Fibroblast of gingiva (primary cell): ENCODE data around the gene UBXN10.

Experiments used
- DNase-seq: peaks from one replicate; pipeline ENCODE4 v3.0.0-alpha.2; 2011; ENCODE audit warnings: low read depth

The UBXN10 gene

GRCh38 chr1:20151906-20152598 lies 33.8 kb upstream of the UBXN10 start:
- DNase-seq = peak; percentile 73

- no peak for DNase-seq
These were observed 33.3 kb upstream of the UBXN10 start for GRCh38 chr1:20152599-20152930.

DNA sequence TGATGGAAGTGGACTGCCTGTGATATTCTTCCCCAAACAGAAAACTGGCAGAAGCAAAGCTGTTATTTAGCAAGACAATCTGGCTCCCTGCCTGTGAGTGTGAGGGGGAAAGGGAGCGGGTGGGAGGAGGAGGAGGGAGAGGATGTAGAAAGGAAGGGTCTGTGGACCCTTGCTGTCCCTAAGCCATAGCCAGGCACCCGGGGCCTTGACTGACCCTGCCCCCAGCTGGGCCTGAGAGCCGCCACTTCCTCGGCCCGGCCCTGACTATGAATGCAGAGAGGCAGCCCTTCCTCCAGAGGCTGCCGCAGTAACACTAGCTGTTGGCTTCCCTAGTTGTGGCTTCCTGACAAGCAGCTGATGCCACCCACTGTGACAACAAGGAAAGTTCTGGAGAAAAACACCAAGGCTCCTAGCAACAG lies 32.9 kb upstream of the UBXN10 start:
- peak; percentile 29 for DNase-seq

DNA sequence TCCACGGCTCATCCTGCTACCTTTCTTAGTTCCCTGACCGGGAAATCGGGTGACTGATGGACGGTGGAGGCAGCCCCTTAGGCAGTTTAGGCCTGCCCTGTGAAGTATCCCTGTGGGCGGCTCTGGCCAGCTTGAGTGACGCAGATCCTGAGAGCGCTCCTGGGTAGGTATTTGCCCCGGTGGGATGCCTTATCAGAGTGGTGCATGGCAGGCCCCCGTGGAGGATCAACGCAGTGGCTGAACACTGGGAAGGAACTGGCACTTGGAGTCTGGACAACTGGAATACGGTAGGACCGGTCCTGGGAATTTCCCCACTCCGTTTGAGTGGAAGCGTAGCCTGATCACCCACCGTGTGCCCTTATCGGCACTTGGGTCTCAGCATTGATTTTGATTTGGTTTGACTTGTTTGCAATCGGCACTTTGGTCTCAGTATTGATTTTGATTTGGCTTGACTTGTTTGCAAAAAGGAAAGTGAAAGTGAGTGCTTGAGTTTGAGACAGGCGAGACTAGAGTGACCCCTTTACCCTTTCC lies 31.5 kb upstream of the UBXN10 start:
- no peak for DNase-seq

- no peak for DNase-seq
These were observed 27.4 kb upstream of the UBXN10 start for GRCh38 chr1:20158358-20159070.

DNA sequence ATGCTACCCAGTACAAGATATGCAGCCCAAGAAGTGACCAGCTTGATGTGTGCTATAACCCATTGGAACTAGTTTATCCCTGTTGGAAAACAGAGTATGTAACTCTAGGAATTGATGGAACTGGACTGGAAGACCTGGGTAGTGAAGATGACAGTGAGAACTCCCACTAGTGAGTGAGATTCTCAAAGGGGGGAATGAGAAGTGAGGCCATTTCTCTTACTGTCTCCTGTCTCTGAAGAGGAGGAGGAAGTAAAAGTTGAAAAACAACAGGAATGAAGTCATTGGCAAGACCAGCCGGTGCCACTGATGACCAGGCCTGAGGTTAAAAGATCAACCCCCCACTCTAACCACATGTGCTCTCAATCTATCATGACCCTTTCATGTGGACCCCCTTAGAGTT lies 25.9 kb upstream of the UBXN10 start:
- no peak for DNase-seq

GRCh38 chr1:20164694-20165202 lies 21.1 kb upstream of the UBXN10 start:
- DNase-seq = no peak

DNA sequence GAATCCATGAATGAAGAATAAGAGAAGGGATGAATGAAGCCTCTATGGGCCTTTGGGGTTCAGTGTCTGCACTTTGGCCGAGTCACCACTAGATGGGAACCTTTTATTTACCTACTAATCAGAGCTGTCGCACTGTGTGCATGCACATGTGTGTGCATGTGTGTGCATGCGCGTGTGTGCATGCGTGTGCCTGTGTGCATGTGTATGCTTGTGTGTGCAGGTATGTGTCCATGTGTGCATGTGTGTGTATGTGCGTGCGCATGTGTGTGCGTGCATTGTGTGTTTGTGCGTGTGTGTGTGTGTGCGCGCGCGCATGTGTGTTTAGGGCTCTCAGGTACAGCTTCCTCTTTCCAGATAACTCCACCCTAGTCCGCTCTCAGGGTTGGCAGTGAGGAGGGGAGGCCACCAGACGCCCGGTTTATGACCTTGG lies 20.4 kb upstream of the UBXN10 start:
- no peak for DNase-seq

DNA sequence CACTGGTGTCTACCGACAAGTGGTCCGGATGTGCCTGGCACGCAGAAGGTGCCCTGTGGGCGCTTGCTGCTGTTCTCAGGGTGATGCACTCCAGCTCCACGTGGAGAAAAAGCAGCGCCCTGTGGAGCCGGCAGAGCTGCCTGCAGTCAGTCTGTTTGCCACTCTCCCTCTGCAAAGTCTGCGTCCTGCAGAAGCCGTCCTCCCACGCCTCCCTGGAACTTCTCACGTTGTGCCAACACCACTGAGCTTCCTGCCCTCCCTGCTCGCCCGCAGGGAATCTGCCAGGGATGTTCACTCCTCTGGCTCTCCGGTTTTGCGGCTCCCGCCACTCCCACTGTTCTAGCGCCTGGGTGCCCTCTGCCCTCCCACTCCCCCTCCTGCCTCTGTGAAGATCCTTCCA lies 19.8 kb upstream of the UBXN10 start:
- DNase-seq = no peak

DNA sequence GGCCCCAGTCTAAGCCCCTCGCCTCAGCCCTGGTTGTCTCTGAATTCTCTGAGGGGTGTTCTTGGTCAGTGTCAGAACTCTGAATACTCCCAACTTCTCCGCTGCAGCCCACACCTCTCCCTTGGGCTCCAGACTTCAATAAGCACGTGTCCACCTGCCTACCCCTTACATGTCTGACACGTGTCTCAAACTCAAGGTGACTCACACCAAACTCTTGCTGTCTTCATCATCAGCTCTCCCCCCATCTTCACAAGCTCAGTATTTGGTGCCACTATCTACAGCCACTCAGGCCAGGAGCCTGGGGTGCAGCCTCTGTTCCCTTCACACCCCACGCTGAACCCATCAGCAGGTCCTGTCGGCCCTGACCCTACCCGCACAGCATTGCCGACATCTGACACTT lies 18.8 kb upstream of the UBXN10 start:
- DNase-seq = no peak

GRCh38 chr1:20168564-20169491 lies 17.1 kb upstream of the UBXN10 start:
- no peak for DNase-seq

DNA sequence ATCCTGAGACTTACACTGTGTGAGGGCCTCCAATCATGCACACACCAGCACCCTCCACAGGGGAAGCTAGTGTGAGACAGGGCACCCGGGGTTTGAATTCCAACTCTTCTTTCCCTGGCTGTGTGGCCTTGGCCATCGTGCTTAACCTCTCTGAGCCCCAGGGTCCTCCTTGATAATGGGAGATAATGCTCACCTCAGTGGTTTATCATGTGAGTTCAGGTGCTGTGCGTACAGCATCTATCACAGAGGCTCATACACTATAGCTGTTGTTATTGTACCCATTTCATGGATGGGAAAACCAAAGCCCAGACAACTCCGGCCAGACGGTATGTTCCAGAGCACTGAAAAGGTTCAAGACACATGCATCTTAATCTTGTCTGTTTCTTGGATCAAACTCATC lies 16.0 kb upstream of the UBXN10 start:
- DNase-seq = no peak

DNA sequence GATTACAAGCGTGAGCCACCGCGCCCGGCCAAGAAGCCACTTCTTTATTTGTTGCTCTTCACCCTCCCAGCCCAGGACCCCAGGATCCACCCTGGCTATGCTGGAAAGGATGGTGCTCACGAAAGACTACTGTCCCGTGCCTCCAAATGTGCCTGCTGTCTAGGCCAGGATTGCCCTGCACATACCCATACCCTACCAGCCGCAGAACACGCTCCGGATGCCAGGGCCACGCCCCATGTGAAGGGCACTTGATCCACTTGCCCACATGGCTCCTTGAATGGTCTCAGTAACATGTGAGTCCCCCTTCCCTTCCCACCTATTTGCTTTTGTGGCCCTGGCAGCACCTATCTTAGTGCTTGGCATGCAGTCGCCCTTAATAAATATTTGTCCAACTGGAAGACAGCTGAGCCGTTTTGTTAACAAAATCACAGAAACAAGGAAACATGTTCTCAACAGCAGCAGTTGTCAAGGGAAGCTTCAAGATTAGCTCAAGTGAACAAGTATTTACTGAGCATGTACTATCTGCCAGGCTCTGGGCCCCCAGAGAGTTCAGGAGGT lies 13.8 kb upstream of the UBXN10 start:
- no peak for DNase-seq

GRCh38 chr1:20174937-20175666 lies 10.8 kb upstream of the UBXN10 start:
- no peak for DNase-seq

DNA sequence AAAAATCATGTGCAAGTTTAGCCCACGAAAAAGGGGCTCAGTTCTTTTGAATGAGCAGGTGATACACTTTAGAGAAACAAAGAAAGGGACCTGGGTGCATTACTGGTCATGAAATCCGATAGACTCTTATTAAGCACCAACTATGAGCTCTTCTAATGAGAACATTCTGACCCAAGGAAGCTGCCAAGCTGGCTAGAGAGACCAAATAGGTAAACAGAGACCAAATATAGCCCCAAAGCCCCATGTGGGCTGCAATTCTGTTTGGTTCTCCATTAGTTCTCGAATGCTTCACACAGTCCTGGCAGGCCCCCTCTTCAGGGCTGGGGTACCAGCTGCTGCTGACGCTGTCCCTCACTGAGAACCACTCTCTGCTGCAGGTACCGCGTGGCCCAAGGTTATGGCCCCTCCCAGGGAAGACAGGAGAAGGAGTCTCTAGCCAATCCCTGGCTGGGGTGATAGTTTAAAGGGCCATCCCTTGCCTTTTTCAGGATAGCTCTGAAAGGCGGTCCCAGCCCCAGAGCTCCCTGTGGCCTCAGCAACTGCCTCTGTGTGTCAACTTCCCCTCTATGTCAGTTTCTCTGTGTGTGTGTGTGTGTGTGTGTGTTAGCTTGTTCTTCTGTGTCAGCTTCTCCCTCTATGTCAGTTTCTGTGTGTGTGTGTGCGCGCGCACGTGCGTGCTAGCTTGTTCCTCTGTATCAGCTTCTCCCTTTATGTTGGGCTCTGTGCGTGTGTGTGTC lies 7.1 kb upstream of the UBXN10 start:
- DNase-seq = no peak

DNA sequence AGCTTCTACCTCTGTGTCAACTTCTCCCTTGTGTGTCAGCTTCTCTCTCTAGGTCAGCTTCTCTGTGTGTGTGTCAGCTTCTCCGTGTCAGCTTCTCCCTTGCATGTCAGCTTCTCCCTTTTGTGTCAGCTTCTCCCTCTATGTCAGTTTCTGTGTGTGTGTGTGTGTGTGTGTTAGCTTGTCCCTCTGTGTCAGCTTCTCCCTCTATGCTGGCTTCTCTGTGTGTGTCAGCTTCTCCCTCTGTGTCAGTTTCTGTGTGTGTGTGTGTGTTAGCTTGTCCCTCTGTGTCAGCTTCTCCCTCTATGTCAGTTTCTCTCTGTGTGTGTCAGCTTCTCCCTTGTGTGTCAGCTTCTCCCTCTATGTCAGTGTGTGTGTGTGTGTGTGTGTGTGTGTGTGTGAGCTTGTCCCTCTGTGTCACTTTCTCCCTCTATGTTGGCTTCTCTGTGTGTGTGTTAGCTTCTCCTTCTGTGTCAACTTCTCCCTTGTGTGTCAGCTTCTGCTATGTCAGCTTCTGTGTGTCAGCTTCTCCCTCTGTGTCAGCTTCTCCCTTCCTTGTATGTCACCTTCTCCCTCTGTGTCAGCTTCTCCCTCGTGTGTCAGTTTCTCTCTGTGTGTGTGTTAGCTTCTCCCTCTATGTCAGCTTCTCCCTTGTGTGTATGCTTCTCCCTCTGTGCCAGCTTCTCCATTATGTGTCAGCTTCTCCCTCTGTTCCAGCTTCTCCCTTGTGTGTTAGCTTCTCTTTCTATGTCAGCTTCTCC lies 6.3 kb upstream of the UBXN10 start:
- DNase-seq = no peak

DNA sequence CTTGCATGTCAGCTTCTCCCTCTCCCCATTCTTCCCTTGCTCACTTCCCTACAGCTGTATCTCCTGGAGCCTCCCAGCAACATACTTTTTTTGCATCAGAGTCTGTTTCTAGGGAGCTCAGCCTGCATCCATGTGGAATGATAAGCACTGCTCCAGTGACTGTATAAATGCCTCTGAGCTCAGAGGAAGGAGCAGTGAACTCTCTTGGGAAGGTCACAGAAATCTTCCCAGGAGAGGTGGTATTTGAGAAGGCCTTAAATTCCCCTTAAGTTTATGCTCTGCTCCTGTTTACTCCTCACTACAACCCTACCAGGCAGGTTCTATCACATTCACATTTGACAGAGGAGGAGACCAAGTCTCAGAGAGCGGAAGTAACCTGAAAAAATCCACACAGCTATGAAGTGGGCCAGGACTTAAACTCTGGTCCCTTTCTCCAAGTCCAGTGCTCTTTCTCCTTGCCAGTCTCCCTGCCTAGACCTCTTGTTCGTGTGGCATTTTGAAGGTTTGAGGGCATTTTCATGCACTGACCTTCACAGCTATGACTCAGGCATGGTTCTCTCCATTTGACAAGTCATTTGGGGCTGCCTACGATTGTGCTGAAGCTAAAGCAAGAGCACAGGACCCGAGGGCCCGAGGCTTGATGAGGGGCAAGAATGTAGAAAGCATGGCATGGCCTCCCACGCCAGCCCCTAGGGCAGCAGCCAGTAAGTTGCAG lies 5.6 kb upstream of the UBXN10 start:
- no peak for DNase-seq

GRCh38 chr1:20180844-20181207 lies 5.1 kb upstream of the UBXN10 start:
- DNase-seq = no peak

DNA sequence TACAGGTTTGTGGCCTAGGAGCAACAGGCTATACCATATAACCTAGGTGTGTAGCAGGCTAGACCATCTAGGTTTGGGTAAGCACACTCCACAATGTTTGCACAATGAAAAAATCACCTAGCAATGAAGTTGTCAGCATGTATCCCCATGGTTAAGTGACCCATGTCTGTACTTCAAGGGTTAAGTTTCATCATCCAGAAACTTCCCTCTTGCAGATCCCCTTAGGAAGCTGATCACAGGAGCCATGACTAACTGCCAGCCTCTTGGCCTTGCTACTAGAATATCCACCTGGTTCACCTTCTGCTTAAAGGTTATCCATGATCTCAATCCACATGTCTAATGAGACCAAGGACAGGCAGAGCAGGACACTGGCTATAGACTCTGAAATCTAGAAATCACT lies 3.5 kb upstream of the UBXN10 start:
- no peak for DNase-seq
